PC-3 (cell line): ENCODE measurements around the gene PMAIP1. TPM values are rescaled to one million over a fixed set of nuclear protein-coding genes. Genes with fewer than 3 reads are reported as not detected.

Source experiments
- ATAC-seq: fragments of 200-7000 bp; cut with Tn5 transposase; 2 replicates; pipeline ENCODE4 v1.9.1; 2020; ENCODE audit warnings: mild to moderate bottlenecking, moderate library complexity
- BruUV-seq: library from RNA; stranded (reverse); fragments of 400-500 nt; replicated peaks from 2 replicates; lab custom pipeline; 2021; lab: Mats Ljungman, UMichigan
- CTCF ChIA-PET: fragments of 300-600 bp; sonication (Branson Sonifier 250); formaldehyde crosslinking; loops from one replicate; lab custom pipeline; 2022; ENCODE audit warnings: antibody characterized with exemption; lab: Charles Lee
- POLR2A ChIA-PET: fragments of 300-600 bp; sonication (Branson Sonifier 250); formaldehyde crosslinking; loops from one replicate; lab custom pipeline; 2022; ENCODE audit warnings: antibody characterized with exemption; ENCODE audit not compliant: unreplicated experiment; lab: Charles Lee
- DNase-seq: peaks from one replicate; pipeline ENCODE4 v3.0.0-alpha.2; 2015
- H2AFZ ChIP-seq: fragments of 300-600 bp; sonication (generic); 2 replicates; pipeline ENCODE4 v1.6.0; 2016; ENCODE audit warnings: antibody characterized with exemption, low read length
- H3F3A ChIP-seq: fragments of 300-600 bp; sonication (generic); one replicate; pipeline ENCODE4 v1.6.0; 2017; ENCODE audit warnings: antibody characterized with exemption, low read length, control low read depth, mild to moderate bottlenecking; ENCODE audit not compliant: unreplicated experiment
- H3K27ac ChIP-seq: fragments of 300-600 bp; sonication (generic); 2 replicates; pipeline ENCODE4 v1.5.1; 2016; ENCODE audit warnings: mild to moderate bottlenecking, low read length
- H3K27me3 ChIP-seq: fragments of 300-600 bp; sonication (generic); 2 replicates; pipeline ENCODE4 v1.6.1; 2016; ENCODE audit warnings: low read length, mixed read lengths
- H3K36me3 ChIP-seq: fragments of 300-600 bp; sonication (generic); 2 replicates; pipeline ENCODE4 v1.6.1; 2016; ENCODE audit warnings: low read depth, mixed run types, low read length, mixed read lengths
- H3K4me1 ChIP-seq: fragments of 300-600 bp; sonication (generic); 2 replicates; pipeline ENCODE4 v1.5.1; 2016; ENCODE audit warnings: low read length; ENCODE audit not compliant: insufficient read depth
- H3K4me2 ChIP-seq: fragments of 300-600 bp; sonication (generic); 2 replicates; pipeline ENCODE4 v1.6.0; 2016; ENCODE audit warnings: low read length
- H3K4me3 ChIP-seq: fragments of 300-600 bp; sonication (generic); 2 replicates; pipeline ENCODE4 v1.5.1; 2016; ENCODE audit warnings: mild to moderate bottlenecking, low read length, mixed read lengths
- H3K79me2 ChIP-seq: fragments of 300-600 bp; sonication (generic); 2 replicates; pipeline ENCODE4 v1.6.1; 2017; ENCODE audit warnings: low read length, mixed read lengths
- H3K9ac ChIP-seq: fragments of 300-600 bp; sonication (generic); 2 replicates; pipeline ENCODE4 v1.6.0; 2016; ENCODE audit warnings: mild to moderate bottlenecking, low read length
- H3K9me2 ChIP-seq: fragments of 300-600 bp; sonication (generic); replicated peaks from 2 replicates; pipeline ENCODE4 v1.6.1; 2016; ENCODE audit warnings: mixed run types, low read length, mixed read lengths
- H3K9me3 ChIP-seq: fragments of 300-600 bp; sonication (generic); 2 replicates; pipeline ENCODE4 v1.6.1; 2016; ENCODE audit warnings: low read length, mixed read lengths
- H4K20me1 ChIP-seq: fragments of 300-600 bp; sonication (generic); 2 replicates; pipeline ENCODE4 v1.6.1; 2016; ENCODE audit warnings: low read length, mixed read lengths
- CTCF ChIP-seq: fragments of 300-600 bp; sonication (generic); conservative IDR thresholded peaks from 2 replicates; pipeline ENCODE4 v1.5.1; 2017; ENCODE audit warnings: antibody characterized with exemption, low read depth, mild to moderate bottlenecking, low read length
- EZH2 ChIP-seq: fragments of 300-600 bp; sonication (generic); IDR thresholded peaks from one replicate; pipeline ENCODE4 v1.6.1; 2017; ENCODE audit warnings: antibody characterized with exemption, mild to moderate bottlenecking, low read length; ENCODE audit not compliant: unreplicated experiment
- EZH2phosphoT487 ChIP-seq: fragments of 300-600 bp; sonication (generic); IDR thresholded peaks from 2 replicates; pipeline ENCODE4 v1.6.1; 2018; ENCODE audit warnings: mild to moderate bottlenecking, antibody characterized with exemption, low read length, borderline replicate concordance
- intact Hi-C: fragments of 100-400 bp; cut with micrococcal nuclease; formaldehyde crosslinking; loops from 2 replicates; pipeline ENCODE4 v1.9.0; 2023
- total RNA-seq: library from RNA; depleted of rRNA; stranded (reverse); fragments of >200 nt; gene quantifications from 2 replicates; pipeline ENCODE4 v1.2.3, GENCODE V29; 2014

Gene PMAIP1
- total RNA-seq, 1 experiment from 2014 or later: 41.5 TPM

- no peaks in the 10 kb centered on the region for H3K9me3 ChIP-seq
- intact Hi-C loops: no loop called here
- DNase-seq (no peak), ATAC-seq (no peak)
- H3K4me1 ChIP-seq: peaks cover 8% of the 10 kb centered on the region
- no peaks in the 10 kb centered on the region for H3F3A ChIP-seq
- H4K20me1 ChIP-seq: no peaks in the 10 kb centered on the region
- ChIA-PET POLR2A (no interaction called here), CTCF (interaction anchor here (0.7 kb wide), 1 partner anchor 8 kb away, joined by 3 read pairs; no protein-coding TSS in a partner anchor)
- no peak overlapping the region for H3K9ac ChIP-seq
- no peaks in the 10 kb centered on the region for H3K36me3 ChIP-seq
- H3K4me2 ChIP-seq: no peak overlapping the region
- TF ChIP-seq EZH2: no peak
- no peak for TF ChIP-seq CTCF
- TF ChIP-seq EZH2phosphoT487: no peak
- H3K9me2 ChIP-seq: no peaks in the 10 kb centered on the region
- no peak overlapping the region for H3K27ac ChIP-seq
- no peaks in the 10 kb centered on the region for H3K27me3 ChIP-seq
- no peaks in the 10 kb centered on the region for H3K79me2 ChIP-seq
- BruUV-seq: no TSS peak
- H2AFZ ChIP-seq: no peak overlapping the region
- no peak overlapping the region for H3K4me3 ChIP-seq
Observed at GRCh38 chr18:59892123-59892522, 7.7 kb upstream of the PMAIP1 start.

- Histone ChIP-seq H3K9ac (no peak overlapping the region), H3K79me2 (peaks cover 15% of the 10 kb centered on the region), H3K4me1 (peaks cover 27% of the 10 kb centered on the region), H3K4me2 (no peak overlapping the region), H2AFZ (no peak overlapping the region), H3K4me3 (no peak overlapping the region), H3K9me3 (no peaks in the 10 kb centered on the region), H4K20me1 (no peaks in the 10 kb centered on the region), H3K36me3 (no peaks in the 10 kb centered on the region), H3F3A (no peaks in the 10 kb centered on the region), H3K27me3 (no peaks in the 10 kb centered on the region), H3K27ac (no peak overlapping the region), H3K9me2 (no peaks in the 10 kb centered on the region)
- ATAC-seq: peak; percentile 64
- TF ChIP-seq EZH2phosphoT487 (no peak), EZH2 (no peak), CTCF (no peak)
- intact Hi-C loops: no loop called here
- CTCF ChIA-PET: no interaction called here
- POLR2A ChIA-PET: no interaction called here
- no TSS peak for BruUV-seq
- peak; percentile 45 for DNase-seq
Observed at GRCh38 chr18:59893971-59894370, 5.8 kb upstream of the PMAIP1 start.

- no peaks in the 10 kb centered on the region for H3K27me3 ChIP-seq
- H3K27ac ChIP-seq: peak overlapping the region; percentile 11
- intact Hi-C loops: no loop called here
- CTCF ChIA-PET: interaction anchor here (0.6 kb wide), 2 partner anchors 9 to 118 kb away, joined by 3 to 5 read pairs; no protein-coding TSS in a partner anchor
- H3K4me1 ChIP-seq: peaks cover 30% of the 10 kb centered on the region
- H3K9me3 ChIP-seq: no peaks in the 10 kb centered on the region
- H3K36me3 ChIP-seq: 0 out of 2 replicates have a peak, but pooled peaks cover under 1% of the 10 kb centered on the region
- no peak overlapping the region for H2AFZ ChIP-seq
- DNase-seq (no peak), ATAC-seq (no peak)
- no peak overlapping the region for H3K4me3 ChIP-seq
- H3K4me2 ChIP-seq: peak overlapping the region; percentile 43
- H3K9me2 ChIP-seq: no peaks in the 10 kb centered on the region
- TF ChIP-seq CTCF (no peak), EZH2phosphoT487 (no peak), EZH2 (no peak)
- BruUV-seq: no TSS peak
- no peaks in the 10 kb centered on the region for H3F3A ChIP-seq
- H3K79me2 ChIP-seq: peaks cover 40% of the 10 kb centered on the region
- H3K9ac ChIP-seq: no peak overlapping the region
- H4K20me1 ChIP-seq: peaks cover 19% of the 10 kb centered on the region
- POLR2A ChIA-PET: interaction anchor here (0.7 kb wide), 1 partner anchor 30 kb away, joined by 5 read pairs; no protein-coding TSS in a partner anchor
Observed at GRCh38 chr18:59897321-59897954, 2.4 kb upstream of the PMAIP1 start.
